DOHH2 (cell line): ENCODE data around the gene ICE2.

Experiments
- H3F3A ChIP-seq: fragments of 200-600 bp; sonication (generic), shearing (Covaris generic); 2 replicates; pipeline ENCODE4 v1.6.0; 2016; ENCODE audit warnings: antibody characterized with exemption, mild to moderate bottlenecking; ENCODE audit not compliant: control insufficient read depth, insufficient read depth
- H3K27ac ChIP-seq: fragments of 200-600 bp; sonication (generic); 2 replicates; pipeline ENCODE4 v1.5.1; 2014; ENCODE audit warnings: low read depth, mild to moderate bottlenecking, low read length, moderate library complexity
- H3K27me3 ChIP-seq: fragments of 200-600 bp; sonication (generic); 2 replicates; pipeline ENCODE4 v1.6.1; 2014; ENCODE audit warnings: mild to moderate bottlenecking, low read length, mixed read lengths; ENCODE audit not compliant: control insufficient read depth
- H3K36me3 ChIP-seq: fragments of 200-600 bp; sonication (generic); 2 replicates; pipeline ENCODE4 v1.6.1; 2014; ENCODE audit warnings: mild to moderate bottlenecking, low read length, moderate library complexity, mixed read lengths; ENCODE audit not compliant: control insufficient read depth
- H3K4me1 ChIP-seq: fragments of 200-600 bp; sonication (generic); 2 replicates; pipeline ENCODE4 v1.6.1; 2014; ENCODE audit warnings: mild to moderate bottlenecking, low read length, mixed read lengths; ENCODE audit not compliant: control insufficient read depth
- H3K4me2 ChIP-seq: fragments of 200-600 bp; sonication (generic); 2 replicates; pipeline ENCODE4 v1.6.0; 2014; ENCODE audit warnings: mild to moderate bottlenecking, low read length, moderate library complexity
- H3K4me3 ChIP-seq: fragments of 200-600 bp; sonication (generic); 2 replicates; pipeline ENCODE4 v1.5.1; 2014; ENCODE audit warnings: mild to moderate bottlenecking, low read length, mixed read lengths
- H3K79me2 ChIP-seq: fragments of 200-600 bp; sonication (generic); 2 replicates; pipeline ENCODE4 v1.6.1; 2014; ENCODE audit warnings: mild to moderate bottlenecking, low read length, mixed read lengths; ENCODE audit not compliant: control insufficient read depth
- H3K9me2 ChIP-seq: fragments of 200-600 bp; sonication (generic); replicated peaks from 2 replicates; pipeline ENCODE4 v1.6.1; 2014; ENCODE audit warnings: mild to moderate bottlenecking, low read length, mixed read lengths; ENCODE audit not compliant: control insufficient read depth
- H3K9me3 ChIP-seq: fragments of 200-600 bp; sonication (generic); 2 replicates; pipeline ENCODE4 v1.6.1; 2014; ENCODE audit warnings: antibody characterized with exemption, low read length, mixed read lengths; ENCODE audit not compliant: control insufficient read depth, insufficient read depth
- H4K20me1 ChIP-seq: fragments of 200-600 bp; sonication (generic); 2 replicates; pipeline ENCODE4 v1.6.0; 2014; ENCODE audit warnings: low read depth, mild to moderate bottlenecking, antibody characterized with exemption, low read length, moderate library complexity; ENCODE audit not compliant: control insufficient read depth, insufficient read depth
- CTCF ChIP-seq: fragments of 200-600 bp; sonication (generic); IDR thresholded peaks from one replicate; pipeline ENCODE4 v1.5.1; 2014; ENCODE audit warnings: antibody characterized with exemption, mild to moderate bottlenecking, low read depth, low read length; ENCODE audit not compliant: poor library complexity, severe bottlenecking
- EZH2phosphoT487 ChIP-seq: fragments of 200-600 bp; sonication (generic); IDR thresholded peaks from 2 replicates; pipeline ENCODE4 v1.6.1; 2017; ENCODE audit warnings: borderline replicate concordance, mild to moderate bottlenecking, antibody characterized with exemption, low read length, moderate library complexity, mixed read lengths

Gene ICE2

GRCh38 chr15:60375306-60375705, 103.6 kb downstream of the ICE2 start:
- Histone ChIP-seq H3K4me2 (no peak overlapping the region), H3F3A (no peaks in the 10 kb centered on the region), H3K9me3 (no peaks in the 10 kb centered on the region), H3K79me2 (no peaks in the 10 kb centered on the region), H3K4me1 (no peaks in the 10 kb centered on the region), H3K9me2 (no peaks in the 10 kb centered on the region), H3K36me3 (no peaks in the 10 kb centered on the region), H3K27ac (no peak overlapping the region), H3K4me3 (no peak overlapping the region), H4K20me1 (no peaks in the 10 kb centered on the region), H3K27me3 (no peaks in the 10 kb centered on the region)
- TF ChIP-seq CTCF (no peak), EZH2phosphoT487 (no peak)

GRCh38 chr15:60374628-60375081, 104.3 kb downstream of the ICE2 start:
- H3F3A ChIP-seq = no peaks in the 10 kb centered on the region
- no peaks in the 10 kb centered on the region for H3K27me3 ChIP-seq
- no peaks in the 10 kb centered on the region for H3K79me2 ChIP-seq
- H3K4me1 ChIP-seq = no peaks in the 10 kb centered on the region
- no peaks in the 10 kb centered on the region for H3K9me3 ChIP-seq
- no peaks in the 10 kb centered on the region for H4K20me1 ChIP-seq
- no peak for TF ChIP-seq CTCF
- TF ChIP-seq EZH2phosphoT487 = no peak
- H3K9me2 ChIP-seq = no peaks in the 10 kb centered on the region
- H3K27ac ChIP-seq = no peak overlapping the region
- no peak overlapping the region for H3K4me3 ChIP-seq
- H3K36me3 ChIP-seq = no peaks in the 10 kb centered on the region
- H3K4me2 ChIP-seq = no peak overlapping the region

DNA sequence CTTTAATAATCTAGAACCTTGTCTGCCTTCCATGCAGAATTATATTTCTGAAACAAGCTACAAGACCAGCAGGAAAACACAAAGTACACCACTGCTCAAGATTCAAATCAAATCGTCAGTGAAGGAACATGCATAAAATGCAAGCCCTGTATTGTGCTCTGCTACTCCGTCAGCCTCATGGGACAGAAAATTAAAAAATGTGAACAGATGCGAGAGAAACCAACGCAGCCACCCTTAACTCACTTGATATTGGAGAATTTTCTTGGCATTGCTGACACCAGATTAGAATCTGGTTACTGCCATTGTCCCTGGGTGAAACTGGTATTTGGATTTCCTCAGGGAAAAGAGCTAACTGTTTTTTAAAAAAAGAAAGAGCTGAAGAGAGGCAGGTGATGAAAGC, 104.7 kb downstream of the ICE2 start:
- Histone ChIP-seq H3K4me3 (no peak overlapping the region), H3K79me2 (no peaks in the 10 kb centered on the region), H3K9me2 (no peaks in the 10 kb centered on the region), H3K4me1 (no peaks in the 10 kb centered on the region), H3K27me3 (no peaks in the 10 kb centered on the region), H3K9me3 (no peaks in the 10 kb centered on the region), H3K36me3 (no peaks in the 10 kb centered on the region), H3F3A (no peaks in the 10 kb centered on the region), H3K27ac (no peak overlapping the region), H3K4me2 (no peak overlapping the region), H4K20me1 (no peaks in the 10 kb centered on the region)
- TF ChIP-seq CTCF (no peak), EZH2phosphoT487 (no peak)

DNA sequence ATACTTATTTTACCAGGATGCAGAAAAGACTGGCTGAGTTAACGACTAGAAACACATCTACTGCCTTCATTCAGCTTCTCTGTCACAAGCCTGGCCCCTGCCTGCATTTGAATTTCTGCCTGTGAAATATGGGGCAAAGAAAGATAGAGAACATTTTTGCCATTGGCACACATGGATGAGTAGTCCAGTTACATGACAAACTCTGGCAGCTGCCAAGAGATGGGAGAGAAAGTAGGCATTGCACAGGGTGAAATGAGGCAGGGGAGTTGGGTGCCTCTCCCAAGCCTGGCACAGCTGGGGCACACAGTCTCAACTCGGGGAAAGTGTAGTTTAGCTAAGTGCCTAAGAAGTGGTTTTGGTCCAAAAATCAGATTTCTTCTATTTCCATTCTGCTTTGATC, 105.2 kb downstream of the ICE2 start:
- H3K27ac ChIP-seq = no peak overlapping the region
- no peaks in the 10 kb centered on the region for H3K4me1 ChIP-seq
- H3K79me2 ChIP-seq = no peaks in the 10 kb centered on the region
- no peak overlapping the region for H3K4me2 ChIP-seq
- TF ChIP-seq EZH2phosphoT487 (no peak), CTCF (no peak)
- no peaks in the 10 kb centered on the region for H3F3A ChIP-seq
- H3K27me3 ChIP-seq = no peaks in the 10 kb centered on the region
- H4K20me1 ChIP-seq = no peaks in the 10 kb centered on the region
- H3K36me3 ChIP-seq = no peaks in the 10 kb centered on the region
- H3K9me2 ChIP-seq = no peaks in the 10 kb centered on the region
- H3K9me3 ChIP-seq = no peaks in the 10 kb centered on the region
- no peak overlapping the region for H3K4me3 ChIP-seq
